HT-29 (cell line): ENCODE measurements around the gene SEPTIN8. TPM values are rescaled to one million over a fixed set of nuclear protein-coding genes. Genes with fewer than 3 reads are reported as not detected.

Source experiments
- DNase-seq: peaks from one replicate; pipeline ENCODE4 v3.0.0-alpha.2; 2015; ENCODE audit warnings: low spot score
- total RNA-seq: library from RNA; depleted of rRNA; stranded (reverse); fragments of >200 nt; shearing (Covaris generic); gene quantifications from 2 replicates; pipeline ENCODE4 v1.2.3, GENCODE V29; 2014; rRNA removed

SEPTIN8 gene, protein sequence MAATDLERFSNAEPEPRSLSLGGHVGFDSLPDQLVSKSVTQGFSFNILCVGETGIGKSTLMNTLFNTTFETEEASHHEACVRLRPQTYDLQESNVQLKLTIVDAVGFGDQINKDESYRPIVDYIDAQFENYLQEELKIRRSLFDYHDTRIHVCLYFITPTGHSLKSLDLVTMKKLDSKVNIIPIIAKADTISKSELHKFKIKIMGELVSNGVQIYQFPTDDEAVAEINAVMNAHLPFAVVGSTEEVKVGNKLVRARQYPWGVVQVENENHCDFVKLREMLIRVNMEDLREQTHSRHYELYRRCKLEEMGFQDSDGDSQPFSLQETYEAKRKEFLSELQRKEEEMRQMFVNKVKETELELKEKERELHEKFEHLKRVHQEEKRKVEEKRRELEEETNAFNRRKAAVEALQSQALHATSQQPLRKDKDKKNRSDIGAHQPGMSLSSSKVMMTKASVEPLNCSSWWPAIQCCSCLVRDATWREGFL
- total RNA-seq, result 37.7 and 49.8 TPM in 2 replicates

DNA sequence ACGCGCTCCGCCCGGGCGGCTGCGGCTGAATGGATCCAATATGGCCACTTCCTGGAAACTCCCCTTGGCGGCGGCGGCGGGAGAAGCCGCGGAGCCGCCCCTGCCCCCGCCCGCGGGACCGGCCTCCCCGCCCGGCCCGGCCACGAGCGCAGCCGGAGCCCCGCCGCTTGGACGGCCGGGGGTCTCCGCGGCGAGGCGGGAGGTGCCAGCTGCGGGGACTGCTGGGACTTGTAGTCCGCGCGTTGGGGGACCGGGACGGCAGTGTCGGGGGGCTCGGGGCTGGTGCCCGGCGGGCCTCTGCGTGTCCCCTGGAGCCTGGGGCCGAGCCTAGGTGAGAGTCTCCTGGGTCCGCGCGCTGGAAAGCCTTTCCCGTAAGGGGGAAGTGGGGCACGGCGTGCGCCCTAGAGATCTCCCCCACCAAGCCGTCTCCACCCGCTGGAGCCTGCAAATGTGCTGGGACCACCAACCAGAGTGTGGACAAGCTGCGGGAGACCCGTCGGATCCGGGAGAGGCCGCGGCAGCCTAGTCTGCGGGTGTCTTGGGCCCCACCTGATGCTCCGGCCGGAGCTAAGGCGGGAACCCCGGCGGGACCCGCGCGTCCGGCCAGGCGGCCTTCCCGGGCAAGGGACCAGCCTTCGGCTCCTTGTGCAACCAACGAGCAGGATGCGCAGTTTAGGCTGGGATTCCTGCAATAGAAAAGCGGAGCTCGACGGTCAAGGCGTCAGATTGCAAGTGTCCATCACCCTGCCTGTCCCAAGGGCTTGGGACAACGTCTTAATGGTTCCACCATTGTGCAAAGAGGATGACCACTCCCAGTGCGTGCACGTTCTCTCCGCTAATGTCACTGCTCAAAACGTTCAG lies at the start of gene SEPTIN8:
TSS of gene SEPTIN8 (minus strand) at position 31 of the 861 bp plus-strand sequence. CDS start 102 bp downstream, outside the sequence.
- peak; percentile 31 for DNase-seq

DNA sequence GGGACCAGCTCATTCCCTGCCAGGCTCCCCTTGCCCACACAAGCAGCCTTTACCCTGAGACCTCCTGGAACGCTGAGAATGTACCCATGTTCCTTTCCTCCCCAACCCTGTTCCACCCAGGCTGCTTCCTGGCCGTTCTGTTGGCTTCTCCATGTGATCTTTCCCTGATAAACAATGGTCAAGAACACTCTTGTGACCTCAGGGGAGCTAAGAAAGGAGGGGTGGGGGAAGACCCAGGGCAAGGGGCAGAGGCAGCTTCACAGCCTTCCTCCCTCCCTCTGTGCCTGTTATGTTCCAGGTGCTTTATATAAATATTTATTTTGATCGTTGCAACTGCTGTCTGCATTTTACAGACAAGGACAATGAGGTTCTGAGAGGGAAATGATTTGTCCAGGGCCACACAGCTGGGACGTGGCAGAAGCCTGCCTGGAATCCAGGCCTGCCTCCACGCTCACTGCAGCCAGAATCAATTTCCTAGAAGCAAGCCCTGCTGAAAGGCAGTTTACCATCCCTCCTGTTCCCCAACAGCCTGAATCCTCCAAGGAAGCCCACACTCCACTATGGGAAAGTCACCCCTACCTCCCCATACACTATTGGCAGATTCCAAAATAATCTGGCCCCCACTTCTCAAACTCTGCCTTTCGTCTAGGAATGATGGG lies 49.5 kb upstream of the SEPTIN8 start:
- DNase-seq, result no peak

DNA sequence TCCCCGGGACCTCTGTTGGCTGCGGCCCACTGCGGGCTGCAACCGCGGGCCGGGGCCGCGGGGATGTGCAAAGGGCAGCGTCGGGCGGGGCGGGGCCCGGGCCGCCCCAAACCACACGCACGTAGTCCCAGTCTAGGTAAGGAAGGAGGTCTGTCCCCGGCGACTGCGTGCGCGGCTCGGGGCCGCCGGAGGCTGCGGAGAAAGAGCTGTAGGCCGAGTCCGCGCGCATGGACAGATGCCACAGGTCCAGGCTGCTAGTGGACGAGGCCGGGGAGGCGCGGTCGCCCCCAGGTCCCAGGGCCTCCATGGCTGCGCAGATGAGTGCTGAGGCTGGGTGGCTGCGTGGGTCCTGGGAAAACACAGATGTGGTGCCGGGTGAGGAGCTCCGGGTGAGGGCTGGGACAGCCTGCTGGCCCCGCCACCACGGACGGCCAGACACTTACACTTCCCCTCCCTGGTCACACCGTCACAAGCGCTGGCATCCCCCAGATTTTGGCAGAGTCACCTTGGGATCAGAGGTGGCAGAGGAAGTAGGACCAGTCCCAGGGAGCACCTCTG lies 48.9 kb upstream of the SEPTIN8 start:
- DNase-seq, result no peak

DNA sequence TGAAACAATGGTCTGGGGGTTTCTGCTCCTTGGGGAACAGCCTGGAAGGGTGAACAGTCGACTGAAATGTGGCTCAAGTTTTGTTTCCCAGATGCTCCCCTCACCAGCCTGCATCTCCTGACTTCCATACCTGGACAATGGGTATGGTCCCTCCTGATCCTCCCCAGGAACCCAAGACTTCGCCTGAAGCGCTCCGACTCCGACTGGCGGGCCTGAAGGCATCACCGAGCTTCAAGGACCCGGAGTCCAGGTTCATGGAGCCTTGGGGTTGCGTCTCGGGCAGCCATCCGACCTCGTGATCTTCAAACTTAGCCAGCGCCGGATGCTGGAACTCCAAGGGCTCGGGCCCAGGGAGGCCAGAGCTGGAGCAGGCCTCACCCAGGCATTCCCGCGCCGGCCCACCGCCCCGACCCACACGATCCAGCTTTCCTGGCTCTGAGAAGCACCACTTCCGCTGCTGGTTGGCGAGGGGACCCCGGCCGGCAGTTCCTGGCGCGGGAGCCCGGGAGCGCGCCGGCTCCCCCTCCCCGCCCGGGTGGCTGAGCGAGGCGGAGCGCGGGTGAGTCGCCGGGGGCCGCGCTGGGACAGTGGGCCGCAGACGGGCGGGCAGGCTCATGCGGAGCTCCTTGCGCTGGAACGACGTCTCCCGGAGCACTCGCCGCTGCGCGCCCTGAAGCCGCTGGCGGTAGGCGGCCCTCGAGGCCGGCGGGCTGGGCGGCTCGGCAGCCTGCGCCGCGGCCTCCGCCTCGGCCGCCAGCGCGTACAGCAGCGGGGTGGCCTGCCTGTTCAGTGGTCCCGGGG lies 48.2 kb upstream of the SEPTIN8 start:
- DNase-seq, result no peak

DNA sequence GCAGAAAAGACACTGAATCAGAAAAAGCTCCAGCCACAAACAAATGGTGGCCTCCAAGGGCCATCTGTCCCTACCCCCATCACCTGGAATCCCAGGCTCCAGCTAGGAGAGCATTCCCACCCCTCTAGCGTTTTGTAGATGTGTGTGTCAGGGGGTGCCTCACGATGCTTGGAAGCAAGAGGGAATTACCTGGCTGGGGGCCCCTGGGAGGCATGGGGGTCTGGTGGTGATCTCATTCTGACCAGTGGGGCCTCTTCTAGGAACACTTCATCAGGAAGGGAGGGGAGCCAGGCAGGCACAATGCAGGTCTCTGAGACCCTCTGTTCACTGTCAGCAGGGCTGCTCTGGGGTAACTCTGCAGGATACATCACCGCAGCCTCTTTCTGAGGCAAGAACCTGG lies 47.4 kb upstream of the SEPTIN8 start:
- DNase-seq, result no peak

DNA sequence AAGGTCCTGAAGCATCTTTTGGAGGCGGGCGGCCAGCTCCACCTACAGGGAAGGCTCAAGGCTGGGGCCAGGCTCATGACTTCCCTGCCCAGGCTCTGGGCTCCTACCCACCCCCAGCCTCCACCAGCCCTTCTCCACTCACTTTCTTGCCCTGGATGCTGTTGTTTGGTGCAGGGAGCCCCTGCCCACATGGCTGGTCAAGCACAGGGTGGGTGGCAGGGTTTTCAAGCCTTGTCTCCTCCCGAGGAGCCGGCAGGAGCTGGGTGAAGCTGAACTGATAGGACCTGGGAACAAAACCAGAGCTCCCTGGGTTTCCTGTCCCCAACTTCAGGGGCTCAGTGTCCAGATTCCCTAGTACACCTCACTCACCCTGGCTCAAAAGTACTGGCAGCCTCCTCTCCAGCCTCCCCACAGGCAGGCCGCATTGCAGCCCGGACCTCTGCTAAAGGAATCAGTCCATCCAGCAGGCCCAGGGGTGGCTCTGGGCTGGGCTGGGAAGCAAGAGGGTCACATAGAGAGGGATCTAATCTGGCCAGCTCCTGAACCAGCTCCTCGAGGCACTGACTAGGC lies 46.5 kb upstream of the SEPTIN8 start:
- DNase-seq, result no peak

DNA sequence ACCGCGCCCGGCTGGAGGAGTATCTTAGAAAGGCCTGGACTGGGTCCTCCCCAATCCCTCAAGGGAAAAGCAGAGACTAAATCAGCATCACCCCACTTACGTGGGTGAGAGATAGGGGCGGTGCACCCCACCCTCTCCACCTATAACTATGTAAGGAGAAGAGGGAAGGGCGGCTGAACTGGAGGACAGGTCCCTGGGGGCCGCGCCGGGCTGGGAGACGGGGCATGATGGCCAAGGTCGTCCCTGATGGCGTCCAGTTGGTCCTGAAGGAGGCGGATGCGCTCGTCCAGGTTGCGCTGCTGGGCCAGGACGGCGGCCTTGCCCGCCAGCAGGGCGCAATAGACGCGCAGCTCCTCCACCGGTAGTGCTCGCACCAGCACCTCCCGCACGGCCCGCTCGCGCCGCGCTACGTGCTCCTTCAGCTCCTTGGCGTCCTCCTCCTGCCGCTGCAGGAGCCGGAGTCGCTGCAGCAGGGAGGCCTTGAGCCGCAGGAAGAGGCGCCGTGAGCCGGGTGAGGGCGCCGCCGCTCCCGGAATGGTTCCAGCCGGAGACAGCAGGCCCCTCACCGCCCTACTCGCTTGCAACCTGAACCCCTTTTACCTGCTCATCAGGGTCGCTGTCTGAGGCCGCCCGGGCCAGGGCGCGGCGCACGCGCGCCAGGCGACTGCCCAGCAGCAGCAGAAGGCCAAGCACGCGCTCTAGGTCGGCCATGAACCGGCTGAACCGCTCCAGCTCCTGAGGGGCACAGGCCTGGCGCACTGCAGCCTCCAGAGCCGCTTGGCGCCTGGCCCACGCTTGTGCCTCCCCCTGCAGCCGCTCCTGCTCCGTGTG lies 45.8 kb upstream of the SEPTIN8 start:
- DNase-seq, result no peak

DNA sequence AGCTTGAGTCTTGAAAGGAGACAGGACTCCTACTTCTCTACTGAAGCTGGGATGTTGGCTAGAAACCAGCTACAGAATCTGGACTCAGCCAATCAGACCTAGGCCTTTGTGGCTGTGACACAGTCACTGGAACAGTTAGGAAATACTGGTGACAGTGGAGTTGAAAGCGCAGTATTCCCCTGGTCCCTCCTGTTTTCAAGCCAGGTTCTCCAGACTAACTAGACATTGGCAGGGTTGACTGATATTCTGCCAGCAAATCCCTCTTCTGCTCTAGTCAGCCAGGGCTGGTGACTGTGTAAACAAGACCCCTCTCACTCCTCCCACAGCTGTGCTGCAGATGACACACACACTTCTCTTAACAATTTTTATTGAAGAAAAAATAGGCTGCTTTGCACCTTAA lies 44.8 kb upstream of the SEPTIN8 start:
- no peak for DNase-seq

DNA sequence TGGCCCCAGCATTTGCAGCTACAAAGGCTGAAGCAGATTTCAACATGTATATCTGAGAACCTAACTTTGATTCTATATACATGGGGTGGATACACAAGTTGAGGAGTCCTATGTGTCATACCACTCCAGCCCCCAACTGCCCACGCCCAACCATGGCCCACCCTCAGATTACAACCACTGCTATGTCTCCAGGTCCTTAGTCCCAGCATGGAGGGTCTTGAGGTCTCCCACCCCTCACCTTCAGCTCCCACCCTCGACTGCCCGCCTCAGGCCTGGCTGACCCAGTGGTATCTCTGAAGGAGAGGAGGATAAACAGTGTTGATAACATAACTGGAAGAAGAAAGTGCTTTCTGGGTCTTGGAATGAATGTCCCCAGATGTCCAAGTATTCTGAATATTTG lies 44.3 kb upstream of the SEPTIN8 start:
- no peak for DNase-seq

DNA sequence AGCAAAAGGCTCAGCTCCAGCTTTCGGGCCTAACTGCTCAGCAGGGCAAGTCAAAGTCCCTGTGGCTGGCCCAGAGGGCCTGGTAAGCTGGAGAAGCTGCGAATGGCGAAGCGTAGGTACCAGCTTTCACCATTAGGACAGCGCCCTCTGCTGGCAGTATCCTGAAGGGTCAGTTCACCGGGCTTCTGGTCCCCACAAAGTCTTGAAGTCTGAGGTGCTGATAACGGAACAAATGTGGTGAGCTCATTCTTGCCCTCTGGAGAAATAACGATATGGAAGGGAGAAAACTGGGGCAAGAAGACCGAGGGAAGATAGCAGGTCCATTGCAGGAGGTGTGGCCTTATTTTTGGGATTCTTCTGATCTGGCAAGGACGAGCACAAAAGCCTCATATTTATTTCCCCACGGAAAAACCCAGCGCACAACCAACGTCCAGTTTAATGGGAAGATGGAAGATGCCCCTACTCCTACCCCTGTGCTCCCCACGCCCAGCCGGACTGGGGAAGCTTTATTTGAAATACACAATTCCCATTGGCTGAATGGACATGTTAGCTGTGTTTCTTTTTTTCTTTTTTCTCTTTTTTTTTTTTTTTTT lies 43.2 kb upstream of the SEPTIN8 start:
- DNase-seq, result peak; percentile 98

DNA sequence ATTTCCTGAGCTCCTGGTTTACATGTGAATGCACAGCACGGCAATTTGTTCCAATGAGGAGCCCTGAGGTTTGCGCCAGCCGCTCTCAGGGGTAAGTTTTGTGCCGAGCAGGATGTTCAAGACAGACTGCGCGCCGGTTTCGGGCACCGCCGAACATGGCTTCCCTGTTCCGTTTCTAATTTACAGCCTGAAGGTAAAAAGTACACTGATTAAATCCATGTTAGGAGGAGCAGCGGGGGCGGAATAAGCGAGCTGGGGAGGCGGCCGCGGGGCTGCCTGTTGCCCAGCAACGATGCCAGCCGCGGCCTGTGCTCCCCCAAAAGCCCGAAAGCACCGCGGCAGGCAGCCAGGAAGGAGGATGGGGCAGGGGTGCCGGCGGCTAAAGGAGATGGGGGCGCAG lies 42.4 kb upstream of the SEPTIN8 start:
- no peak for DNase-seq

DNA sequence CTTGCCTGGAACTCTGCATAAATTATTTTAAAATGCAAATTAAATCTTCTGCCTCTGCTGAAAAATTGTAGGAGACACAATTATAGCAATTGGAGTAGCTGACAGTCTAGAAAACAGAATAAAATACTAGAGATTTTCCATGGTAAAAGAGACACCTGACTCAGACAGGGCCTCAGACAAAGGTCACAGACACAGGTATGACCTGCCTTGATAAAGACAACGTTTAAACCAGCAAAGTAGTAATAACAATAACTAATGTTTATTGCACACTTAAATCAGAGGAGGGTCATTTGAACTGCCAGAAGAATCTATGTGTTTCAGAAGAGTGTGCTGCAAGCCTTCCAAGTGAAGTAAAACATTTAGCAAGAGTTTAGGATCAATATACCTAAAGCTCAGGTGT lies 40.0 kb upstream of the SEPTIN8 start:
- DNase-seq, result no peak

DNA sequence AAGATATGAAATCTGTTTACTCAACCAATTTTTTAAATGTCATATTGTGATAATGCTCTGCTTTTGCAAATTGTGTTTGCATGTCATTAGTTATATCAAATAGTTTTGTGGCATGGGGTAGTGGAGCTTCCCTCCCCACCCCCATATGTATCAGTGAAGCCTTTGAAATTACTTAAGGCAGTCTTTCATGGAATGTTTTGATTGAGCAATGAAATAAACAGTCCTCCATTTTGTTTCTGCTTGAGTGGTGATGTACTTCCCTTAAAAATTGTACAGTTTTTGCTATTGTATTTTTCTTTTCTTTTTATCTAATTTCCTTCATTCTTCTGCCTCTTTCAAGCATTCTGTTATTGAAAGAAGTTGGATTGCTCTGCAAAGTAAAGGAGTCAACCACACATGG lies 39.5 kb upstream of the SEPTIN8 start:
- DNase-seq, result no peak

DNA sequence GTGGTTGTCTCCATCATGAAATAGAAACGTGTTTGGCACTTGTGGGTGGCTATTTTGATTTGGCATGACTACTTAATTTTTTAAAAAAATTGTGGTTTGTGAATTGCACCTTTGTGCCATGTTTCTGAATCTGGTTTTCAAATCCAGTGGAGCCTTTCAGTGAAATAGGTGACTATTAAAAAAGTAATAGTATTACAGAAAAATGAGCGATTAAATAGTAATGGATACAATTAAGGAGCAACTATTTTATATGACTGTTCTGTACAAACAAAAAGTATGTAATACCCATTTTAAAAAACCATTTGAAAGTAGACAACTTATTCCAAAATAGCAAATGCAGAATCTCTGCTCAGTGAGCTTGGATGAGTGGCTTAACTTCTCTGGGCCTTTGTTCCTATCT lies 39.0 kb upstream of the SEPTIN8 start:
- no peak for DNase-seq

DNA sequence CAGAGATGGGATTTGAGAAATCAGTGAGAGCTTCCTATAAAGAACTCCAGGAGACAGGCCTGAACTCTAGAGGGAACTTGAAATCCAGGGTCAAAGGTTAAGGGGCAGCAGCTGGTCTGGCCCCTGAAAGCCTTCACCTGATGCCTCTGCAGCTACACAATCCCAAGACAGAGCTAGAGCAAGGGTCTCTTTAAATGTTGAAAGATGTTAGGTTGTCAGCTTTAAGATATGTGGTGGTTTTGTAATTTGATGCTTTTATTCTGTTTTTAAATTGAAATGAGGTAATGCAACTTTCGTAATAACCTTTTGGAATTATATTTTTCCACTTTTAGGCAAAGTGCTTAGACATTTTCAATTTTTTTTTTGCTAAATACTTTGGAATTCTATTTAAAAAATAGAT lies 38.4 kb upstream of the SEPTIN8 start:
- DNase-seq, result no peak

DNA sequence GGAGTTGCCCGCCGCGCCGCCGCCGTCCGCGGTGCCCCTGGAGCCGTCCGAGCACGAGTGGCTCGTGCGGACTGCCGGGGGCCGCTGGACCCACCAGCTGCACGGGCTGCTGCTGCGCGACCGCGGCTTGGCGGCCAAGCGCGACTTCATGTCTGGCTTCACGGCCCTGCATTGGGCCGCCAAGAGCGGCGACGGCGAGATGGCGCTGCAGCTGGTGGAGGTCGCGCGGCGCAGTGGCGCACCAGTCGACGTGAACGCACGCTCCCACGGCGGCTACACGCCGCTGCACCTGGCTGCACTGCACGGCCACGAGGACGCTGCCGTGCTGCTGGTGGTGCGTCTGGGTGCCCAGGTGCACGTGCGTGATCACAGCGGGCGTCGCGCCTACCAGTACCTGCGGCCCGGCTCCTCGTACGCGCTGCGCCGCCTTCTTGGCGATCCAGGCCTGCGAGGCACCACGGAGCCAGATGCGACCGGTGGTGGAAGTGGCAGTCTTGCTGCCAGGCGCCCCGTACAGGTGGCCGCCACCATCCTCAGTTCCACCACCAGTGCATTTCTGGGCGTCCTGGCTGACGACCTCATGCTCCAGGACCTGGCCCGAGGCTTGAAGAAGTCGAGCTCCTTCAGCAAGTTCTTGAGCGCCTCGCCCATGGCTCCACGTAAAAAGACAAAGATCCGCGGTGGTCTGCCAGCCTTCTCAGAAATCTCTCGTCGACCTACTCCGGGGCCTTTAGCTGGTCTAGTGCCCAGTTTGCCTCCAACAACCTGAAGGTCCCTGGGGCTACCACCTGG lies 37.7 kb upstream of the SEPTIN8 start:
- no peak for DNase-seq

DNA sequence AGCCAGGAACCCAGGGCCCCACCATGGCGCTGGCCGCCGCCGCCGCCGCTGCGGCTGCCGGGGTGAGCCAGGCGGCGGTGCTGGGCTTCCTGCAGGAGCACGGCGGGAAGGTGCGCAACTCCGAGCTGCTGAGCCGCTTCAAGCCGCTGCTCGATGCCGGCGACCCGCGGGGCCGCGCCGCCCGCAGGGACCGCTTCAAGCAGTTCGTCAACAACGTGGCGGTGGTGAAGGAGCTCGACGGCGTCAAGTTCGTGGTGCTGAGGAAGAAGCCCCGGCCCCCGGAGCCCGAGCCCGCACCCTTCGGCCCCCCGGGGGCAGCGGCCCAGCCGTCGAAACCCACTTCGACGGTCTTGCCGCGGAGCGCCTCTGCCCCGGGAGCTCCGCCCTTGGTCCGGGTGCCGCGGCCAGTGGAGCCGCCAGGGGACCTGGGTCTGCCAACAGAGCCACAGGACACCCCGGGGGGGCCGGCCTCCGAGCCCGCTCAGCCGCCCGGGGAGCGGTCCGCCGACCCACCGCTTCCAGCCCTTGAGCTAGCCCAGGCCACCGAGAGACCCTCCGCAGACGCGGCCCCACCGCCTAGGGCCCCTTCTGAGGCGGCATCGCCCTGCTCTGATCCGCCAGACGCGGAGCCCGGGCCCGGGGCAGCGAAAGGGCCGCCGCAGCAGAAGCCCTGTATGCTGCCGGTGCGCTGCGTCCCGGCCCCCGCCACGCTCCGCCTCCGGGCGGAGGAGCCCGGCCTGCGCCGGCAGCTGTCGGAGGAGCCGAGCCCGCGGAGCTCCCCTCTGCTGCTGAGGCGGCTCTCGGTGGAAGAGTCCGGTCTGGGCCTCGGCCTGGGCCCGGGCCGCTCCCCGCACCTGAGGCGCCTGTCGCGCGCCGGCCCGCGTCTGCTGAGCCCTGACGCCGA lies 36.8 kb upstream of the SEPTIN8 start:
- DNase-seq, result no peak
